Measurements from ENCODE around the gene PPP2R3A.
A peak's percentile ranks its signal among the peaks of the same experiment; 100 is the strongest.

PPP2R3A gene

GRCh38 chr3:135970506-135971116 is 5.1 kb downstream of the PPP2R3A start:
- Histone ChIP-seq H2AFZ (ENCODE audit: low read length, unreplicated experiment) (no peak overlapping the region), H3K36me3 (ENCODE audit: insufficient read depth, low read length) (no peaks in the 10 kb centered on the region), H3K79me2 (ENCODE audit: control insufficient read depth, insufficient read depth, low read length, unreplicated experiment) (peaks cover 79% of the 10 kb centered on the region), H3K4me3 (ENCODE audit: low read depth, low read length) (no peak overlapping the region), H3K27ac (ENCODE audit: low read depth, low read length) (no peak overlapping the region), H3K4me1 (ENCODE audit: control insufficient read depth, insufficient read depth, low read length, unreplicated experiment) (peaks cover 33% of the 10 kb centered on the region), H3K27me3 (ENCODE audit: insufficient read depth, low read length) (no peaks in the 10 kb centered on the region)

GRCh38 chr3:135973841-135974240 is 8.3 kb downstream of the PPP2R3A start:
- no peaks in the 10 kb centered on the region for H3K27me3 ChIP-seq (ENCODE audit: insufficient read depth, low read length)
- no peak overlapping the region for H3K27ac ChIP-seq (ENCODE audit: low read depth, low read length)
- no peak overlapping the region for H3K4me3 ChIP-seq (ENCODE audit: low read depth, low read length)
- peaks cover 11% of the 10 kb centered on the region for H3K4me1 ChIP-seq (ENCODE audit: control insufficient read depth, insufficient read depth, low read length, unreplicated experiment)
- H3K79me2 ChIP-seq (ENCODE audit: control insufficient read depth, insufficient read depth, low read length, unreplicated experiment) = peaks cover 55% of the 10 kb centered on the region
- no peak overlapping the region for H2AFZ ChIP-seq (ENCODE audit: low read length, unreplicated experiment)
- no peaks in the 10 kb centered on the region for H3K36me3 ChIP-seq (ENCODE audit: insufficient read depth, low read length)

- H2AFZ ChIP-seq (ENCODE audit: low read length, unreplicated experiment) = no peak overlapping the region
- H3K4me3 ChIP-seq (ENCODE audit: low read depth, low read length) = no peak overlapping the region
- peaks cover 9% of the 10 kb centered on the region for H3K4me1 ChIP-seq (ENCODE audit: control insufficient read depth, insufficient read depth, low read length, unreplicated experiment)
- peaks cover 44% of the 10 kb centered on the region for H3K79me2 ChIP-seq (ENCODE audit: control insufficient read depth, insufficient read depth, low read length, unreplicated experiment)
- no peak overlapping the region for H3K27ac ChIP-seq (ENCODE audit: low read depth, low read length)
- no peaks in the 10 kb centered on the region for H3K36me3 ChIP-seq (ENCODE audit: insufficient read depth, low read length)
- H3K27me3 ChIP-seq (ENCODE audit: insufficient read depth, low read length) = no peaks in the 10 kb centered on the region
Observed at GRCh38 chr3:135975053-135975452, 9.5 kb downstream of the PPP2R3A start.

GRCh38 chr3:135975536-135975935 is 10.0 kb downstream of the PPP2R3A start:
- Histone ChIP-seq H3K4me1 (ENCODE audit: control insufficient read depth, insufficient read depth, low read length, unreplicated experiment) (peaks cover 4% of the 10 kb centered on the region), H3K36me3 (ENCODE audit: insufficient read depth, low read length) (no peaks in the 10 kb centered on the region), H3K79me2 (ENCODE audit: control insufficient read depth, insufficient read depth, low read length, unreplicated experiment) (peaks cover 43% of the 10 kb centered on the region)

GRCh38 chr3:135980343-135980742 is 14.8 kb downstream of the PPP2R3A start:
- H3K36me3 ChIP-seq (ENCODE audit: insufficient read depth, low read length) = no peaks in the 10 kb centered on the region
- no peak overlapping the region for H3K27ac ChIP-seq (ENCODE audit: low read depth, low read length)
- no peak overlapping the region for H2AFZ ChIP-seq (ENCODE audit: low read length, unreplicated experiment)
- H3K79me2 ChIP-seq (ENCODE audit: control insufficient read depth, insufficient read depth, low read length, unreplicated experiment) = peaks cover 21% of the 10 kb centered on the region
- no peaks in the 10 kb centered on the region for H3K27me3 ChIP-seq (ENCODE audit: insufficient read depth, low read length)
- H3K4me3 ChIP-seq (ENCODE audit: low read depth, low read length) = no peak overlapping the region
- peaks cover 27% of the 10 kb centered on the region for H3K4me1 ChIP-seq (ENCODE audit: control insufficient read depth, insufficient read depth, low read length, unreplicated experiment)

More at GRCh38 chr3:135975536-135975935, 10.0 kb downstream of the PPP2R3A start:
- no peak overlapping the region for H3K4me3 ChIP-seq (ENCODE audit: low read depth, low read length)
- H2AFZ ChIP-seq (ENCODE audit: low read length, unreplicated experiment) = no peak overlapping the region
- H3K27ac ChIP-seq (ENCODE audit: low read depth, low read length) = no peak overlapping the region
- no peaks in the 10 kb centered on the region for H3K27me3 ChIP-seq (ENCODE audit: insufficient read depth, low read length)

GRCh38 chr3:135981701-135982403 is 16.3 kb downstream of the PPP2R3A start:
- peaks cover under 1% of the 10 kb centered on the region; the same call in 1 of the 2 replicates for H3K36me3 ChIP-seq (ENCODE audit: insufficient read depth, low read length)
- H3K4me1 ChIP-seq (ENCODE audit: control insufficient read depth, insufficient read depth, low read length, unreplicated experiment) = peaks cover 27% of the 10 kb centered on the region
- peaks cover 29% of the 10 kb centered on the region for H3K79me2 ChIP-seq (ENCODE audit: control insufficient read depth, insufficient read depth, low read length, unreplicated experiment)
- no peak overlapping the region for H3K4me3 ChIP-seq (ENCODE audit: low read depth, low read length)
- no peak overlapping the region for H3K27ac ChIP-seq (ENCODE audit: low read depth, low read length)
- H3K27me3 ChIP-seq (ENCODE audit: insufficient read depth, low read length) = no peaks in the 10 kb centered on the region
- no peak overlapping the region for H2AFZ ChIP-seq (ENCODE audit: low read length, unreplicated experiment)

- H2AFZ ChIP-seq (ENCODE audit: low read length, unreplicated experiment) = no peak overlapping the region
- no peaks in the 10 kb centered on the region for H3K27me3 ChIP-seq (ENCODE audit: insufficient read depth, low read length)
- no peak overlapping the region for H3K4me3 ChIP-seq (ENCODE audit: low read depth, low read length)
- H3K27ac ChIP-seq (ENCODE audit: low read depth, low read length) = no peak overlapping the region
- H3K36me3 ChIP-seq (ENCODE audit: insufficient read depth, low read length) = peaks cover 5% of the 10 kb centered on the region; the same call in 1 of the 2 replicates
- peaks cover 31% of the 10 kb centered on the region for H3K79me2 ChIP-seq (ENCODE audit: control insufficient read depth, insufficient read depth, low read length, unreplicated experiment)
- H3K4me1 ChIP-seq (ENCODE audit: control insufficient read depth, insufficient read depth, low read length, unreplicated experiment) = peaks cover 27% of the 10 kb centered on the region
Observed at GRCh38 chr3:135982404-135982761, 16.9 kb downstream of the PPP2R3A start.

GRCh38 chr3:135982922-135983581 is 17.5 kb downstream of the PPP2R3A start:
- H3K4me1 ChIP-seq (ENCODE audit: control insufficient read depth, insufficient read depth, low read length, unreplicated experiment) = peaks cover 32% of the 10 kb centered on the region
- peaks cover 33% of the 10 kb centered on the region for H3K79me2 ChIP-seq (ENCODE audit: control insufficient read depth, insufficient read depth, low read length, unreplicated experiment)

GRCh38 chr3:135987661-135988060 is 22.1 kb downstream of the PPP2R3A start:
- peaks cover 5% of the 10 kb centered on the region; the same call in 1 of the 2 replicates for H3K36me3 ChIP-seq (ENCODE audit: insufficient read depth, low read length)
- peaks cover 45% of the 10 kb centered on the region for H3K4me1 ChIP-seq (ENCODE audit: control insufficient read depth, insufficient read depth, low read length, unreplicated experiment)
- H3K79me2 ChIP-seq (ENCODE audit: control insufficient read depth, insufficient read depth, low read length, unreplicated experiment) = peaks cover 32% of the 10 kb centered on the region
- H3K4me3 ChIP-seq (ENCODE audit: low read depth, low read length) = no peak overlapping the region
- no peaks in the 10 kb centered on the region for H3K27me3 ChIP-seq (ENCODE audit: insufficient read depth, low read length)
- H2AFZ ChIP-seq (ENCODE audit: low read length, unreplicated experiment) = no peak overlapping the region
- no peak overlapping the region for H3K27ac ChIP-seq (ENCODE audit: low read depth, low read length)

More at GRCh38 chr3:135982922-135983581, 17.5 kb downstream of the PPP2R3A start:
- Histone ChIP-seq H3K27ac (ENCODE audit: low read depth, low read length) (peak overlapping the region; percentile 55; the same call in 1 of the 2 replicates), H3K4me3 (ENCODE audit: low read depth, low read length) (no peak overlapping the region), H3K36me3 (ENCODE audit: insufficient read depth, low read length) (peaks cover 5% of the 10 kb centered on the region; the same call in 1 of the 2 replicates), H2AFZ (ENCODE audit: low read length, unreplicated experiment) (no peak overlapping the region), H3K27me3 (ENCODE audit: insufficient read depth, low read length) (no peaks in the 10 kb centered on the region)

- H3K27ac ChIP-seq (ENCODE audit: low read depth, low read length) = no peak overlapping the region
- H3K4me1 ChIP-seq (ENCODE audit: control insufficient read depth, insufficient read depth, low read length, unreplicated experiment) = peaks cover 31% of the 10 kb centered on the region
- H2AFZ ChIP-seq (ENCODE audit: low read length, unreplicated experiment) = no peak overlapping the region
- peaks cover 11% of the 10 kb centered on the region; the same call in 1 of the 2 replicates for H3K36me3 ChIP-seq (ENCODE audit: insufficient read depth, low read length)
- peaks cover 29% of the 10 kb centered on the region for H3K79me2 ChIP-seq (ENCODE audit: control insufficient read depth, insufficient read depth, low read length, unreplicated experiment)
- no peaks in the 10 kb centered on the region for H3K27me3 ChIP-seq (ENCODE audit: insufficient read depth, low read length)
- H3K4me3 ChIP-seq (ENCODE audit: low read depth, low read length) = no peak overlapping the region
Observed at GRCh38 chr3:135989242-135989641, 23.7 kb downstream of the PPP2R3A start.
